Epithelial cell of esophagus (primary cell): Measurements from ENCODE around the gene PUS1.

Experiments used
- DNase-seq: peaks from one replicate; pipeline ENCODE4 v3.0.0; 2010; ENCODE audit warnings: low read depth
- H3K4me3 ChIP-seq: 2 replicates; pipeline ENCODE4 v1.5.1; 2011; ENCODE audit warnings: mild to moderate bottlenecking, low read length, control low read depth
- TF ChIP-seq, protein P1 (sequence below): IDR thresholded peaks from 2 replicates; pipeline ENCODE4 v1.5.1; 2011; ENCODE audit warnings: low read depth, mild to moderate bottlenecking, low read length, control low read depth, inconsistent platforms; ENCODE audit not compliant: insufficient read depth; ENCODE audit errors: missing control alignments

The PUS1 gene

DNA sequence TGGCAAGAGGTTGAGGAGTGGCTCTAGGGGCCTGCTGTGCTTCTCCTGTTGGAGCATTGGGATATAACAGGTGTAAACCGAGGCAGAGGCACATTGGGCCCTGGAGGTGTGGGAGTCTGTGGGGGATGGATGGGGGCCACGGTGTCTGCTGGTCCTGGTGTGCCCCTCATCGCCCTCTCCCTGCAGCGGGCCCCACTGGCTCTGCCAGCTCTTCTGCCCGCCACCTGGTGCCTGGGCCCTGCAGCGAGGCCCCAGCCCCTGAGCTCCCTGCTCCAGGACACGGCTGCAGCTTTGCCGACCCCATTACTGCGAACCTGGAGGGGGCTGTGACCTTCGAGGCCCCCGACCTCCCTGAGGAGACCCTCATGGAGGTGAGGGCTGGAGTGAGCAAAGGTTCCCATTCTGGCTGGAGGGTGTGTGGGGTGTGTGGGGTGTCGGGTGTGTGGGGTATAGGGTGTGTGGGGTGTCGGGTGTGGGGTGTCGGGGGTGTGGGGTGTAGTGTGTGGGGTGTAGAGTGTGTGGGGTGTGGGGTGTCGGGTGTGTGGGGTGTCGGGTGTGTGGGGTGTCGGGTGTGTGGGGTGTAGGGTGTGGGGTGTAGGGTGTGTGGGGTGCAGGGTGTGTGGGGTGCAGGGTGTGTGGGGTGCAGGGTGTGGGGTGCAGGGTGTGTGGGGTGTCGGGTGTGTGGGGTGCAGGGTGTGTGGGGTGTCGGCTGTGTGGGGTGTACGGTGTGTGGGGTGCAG lies 10.6 kb upstream of the PUS1 start:
- DNase-seq: no peak
- TF ChIP-seq, protein P1, sequence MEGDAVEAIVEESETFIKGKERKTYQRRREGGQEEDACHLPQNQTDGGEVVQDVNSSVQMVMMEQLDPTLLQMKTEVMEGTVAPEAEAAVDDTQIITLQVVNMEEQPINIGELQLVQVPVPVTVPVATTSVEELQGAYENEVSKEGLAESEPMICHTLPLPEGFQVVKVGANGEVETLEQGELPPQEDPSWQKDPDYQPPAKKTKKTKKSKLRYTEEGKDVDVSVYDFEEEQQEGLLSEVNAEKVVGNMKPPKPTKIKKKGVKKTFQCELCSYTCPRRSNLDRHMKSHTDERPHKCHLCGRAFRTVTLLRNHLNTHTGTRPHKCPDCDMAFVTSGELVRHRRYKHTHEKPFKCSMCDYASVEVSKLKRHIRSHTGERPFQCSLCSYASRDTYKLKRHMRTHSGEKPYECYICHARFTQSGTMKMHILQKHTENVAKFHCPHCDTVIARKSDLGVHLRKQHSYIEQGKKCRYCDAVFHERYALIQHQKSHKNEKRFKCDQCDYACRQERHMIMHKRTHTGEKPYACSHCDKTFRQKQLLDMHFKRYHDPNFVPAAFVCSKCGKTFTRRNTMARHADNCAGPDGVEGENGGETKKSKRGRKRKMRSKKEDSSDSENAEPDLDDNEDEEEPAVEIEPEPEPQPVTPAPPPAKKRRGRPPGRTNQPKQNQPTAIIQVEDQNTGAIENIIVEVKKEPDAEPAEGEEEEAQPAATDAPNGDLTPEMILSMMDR: no peak
- no peak overlapping the region for H3K4me3 ChIP-seq

DNA sequence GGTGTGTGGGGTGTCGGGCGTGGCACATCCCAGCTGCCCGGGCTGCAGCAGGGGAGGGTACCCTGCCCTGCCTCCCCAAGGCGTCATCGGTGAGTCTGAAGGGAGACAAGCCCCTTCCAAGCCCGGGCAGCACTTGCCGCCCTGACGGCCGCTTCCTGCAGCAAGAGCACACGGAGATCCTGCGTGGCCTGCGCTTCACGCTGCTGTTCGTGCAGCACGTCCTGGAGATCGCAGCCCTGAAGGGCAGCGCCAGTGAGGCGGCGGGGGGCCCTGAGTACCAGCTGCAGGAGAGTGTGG lies 10.1 kb upstream of the PUS1 start:
- DNase-seq: no peak

DNA sequence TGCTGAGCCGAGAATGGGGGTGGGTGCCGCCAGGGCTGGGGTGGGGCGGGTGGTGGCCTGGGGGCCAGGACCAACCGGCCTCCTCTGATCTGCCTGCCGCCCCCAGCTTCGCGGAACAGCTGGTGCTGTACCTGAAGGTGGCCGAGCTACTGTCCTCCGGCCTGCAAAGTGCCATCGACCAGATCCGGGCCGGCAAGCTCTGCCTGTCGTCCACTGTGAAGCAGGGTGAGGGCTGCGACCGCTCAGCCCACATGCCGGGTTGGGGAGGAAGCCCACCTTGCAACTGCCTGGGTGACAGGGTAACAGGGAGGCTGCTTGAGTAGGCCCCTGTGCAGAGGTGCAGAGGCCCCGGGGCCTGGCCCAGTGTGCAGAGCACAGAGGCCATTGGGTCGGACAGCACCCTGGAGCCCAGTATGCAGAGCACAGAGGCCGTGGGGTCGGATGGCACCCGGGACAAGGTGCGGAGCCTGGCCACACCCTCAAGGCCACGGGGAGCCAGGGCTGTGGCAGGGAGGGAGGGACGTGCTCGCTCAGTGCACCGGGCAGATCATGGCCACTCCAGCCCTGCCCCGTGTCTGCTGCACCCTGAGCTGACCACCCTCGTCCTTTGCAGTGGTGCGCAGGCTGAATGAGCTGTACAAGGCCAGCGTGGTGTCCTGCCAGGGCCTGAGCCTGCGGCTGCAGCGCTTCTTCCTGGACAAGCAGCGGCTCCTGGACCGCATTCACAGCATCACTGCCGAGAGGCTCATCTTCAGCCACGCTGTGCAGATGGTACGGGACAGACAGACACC lies 9.5 kb upstream of the PUS1 start:
- no peak overlapping the region for H3K4me3 ChIP-seq
- TF ChIP-seq, protein P1: no peak
- no peak for DNase-seq

More for the DNA sequence above, 10.1 kb upstream of the PUS1 start:
- H3K4me3 ChIP-seq: no peak overlapping the region
- TF ChIP-seq, protein P1: no peak

DNA sequence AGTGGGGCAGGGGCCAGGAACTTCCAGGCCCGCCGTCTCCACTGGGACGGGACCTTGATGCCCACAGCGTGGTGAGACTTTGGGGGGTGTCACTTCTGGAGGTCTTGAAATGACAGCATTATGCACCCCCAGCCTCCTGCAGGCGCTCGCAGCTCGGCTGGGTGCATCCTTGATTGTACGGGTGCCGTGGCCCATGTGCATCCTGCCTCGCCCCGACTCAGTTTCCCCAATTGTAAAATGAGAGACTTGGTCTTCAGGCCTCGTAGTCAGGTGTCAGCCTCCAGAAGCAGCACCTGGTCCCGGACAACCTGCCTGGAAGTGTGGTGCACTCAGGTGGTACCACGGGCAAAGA lies 8.9 kb upstream of the PUS1 start:
- TF ChIP-seq, protein P1: no peak
- DNase-seq: no peak
- H3K4me3 ChIP-seq: no peak overlapping the region

DNA sequence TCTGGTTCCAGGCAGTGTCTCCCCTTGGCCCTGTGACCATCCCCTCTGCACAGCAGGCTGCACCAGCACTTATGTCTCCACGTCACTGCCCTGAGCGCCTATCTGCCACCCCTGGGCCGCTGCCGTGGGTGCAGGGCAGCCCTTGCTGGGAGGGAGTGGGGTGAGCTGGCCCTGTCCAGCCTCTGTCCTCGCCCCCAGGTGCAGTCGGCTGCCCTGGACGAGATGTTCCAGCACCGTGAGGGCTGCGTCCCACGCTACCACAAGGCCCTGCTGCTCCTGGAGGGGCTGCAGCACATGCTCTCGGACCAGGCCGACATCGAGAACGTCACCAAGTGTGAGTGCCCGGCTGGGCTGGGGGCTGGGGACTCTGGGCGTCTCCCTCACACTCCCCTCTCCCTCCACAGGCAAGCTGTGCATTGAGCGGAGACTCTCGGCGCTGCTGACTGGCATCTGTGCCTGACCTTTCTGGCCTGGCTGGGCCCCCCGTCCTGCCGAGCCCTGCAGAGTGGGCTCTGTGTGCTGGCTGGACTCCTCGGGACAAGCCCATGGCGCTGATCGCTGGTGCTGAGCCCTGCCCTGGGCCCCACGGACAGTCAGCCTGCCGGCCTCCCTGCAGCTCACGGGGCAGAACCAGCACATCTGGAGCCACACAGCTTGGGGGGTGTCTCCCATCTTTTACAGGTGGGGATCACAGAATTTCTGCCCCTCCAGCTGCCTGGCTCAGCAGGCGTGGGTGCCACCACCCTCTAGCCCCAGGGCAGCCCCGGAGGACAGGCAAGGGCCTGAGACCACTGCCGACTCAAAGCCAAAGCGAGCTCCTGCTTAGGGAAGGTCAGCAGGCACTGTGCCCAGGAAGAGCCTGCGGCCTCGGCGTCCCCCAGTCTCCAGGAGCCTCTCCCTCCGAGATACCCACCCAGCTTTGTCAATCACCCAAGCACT lies 7.9 kb upstream of the PUS1 start:
- TF ChIP-seq, protein P1: no peak
- no peak for DNase-seq
- H3K4me3 ChIP-seq: no peak overlapping the region

DNA sequence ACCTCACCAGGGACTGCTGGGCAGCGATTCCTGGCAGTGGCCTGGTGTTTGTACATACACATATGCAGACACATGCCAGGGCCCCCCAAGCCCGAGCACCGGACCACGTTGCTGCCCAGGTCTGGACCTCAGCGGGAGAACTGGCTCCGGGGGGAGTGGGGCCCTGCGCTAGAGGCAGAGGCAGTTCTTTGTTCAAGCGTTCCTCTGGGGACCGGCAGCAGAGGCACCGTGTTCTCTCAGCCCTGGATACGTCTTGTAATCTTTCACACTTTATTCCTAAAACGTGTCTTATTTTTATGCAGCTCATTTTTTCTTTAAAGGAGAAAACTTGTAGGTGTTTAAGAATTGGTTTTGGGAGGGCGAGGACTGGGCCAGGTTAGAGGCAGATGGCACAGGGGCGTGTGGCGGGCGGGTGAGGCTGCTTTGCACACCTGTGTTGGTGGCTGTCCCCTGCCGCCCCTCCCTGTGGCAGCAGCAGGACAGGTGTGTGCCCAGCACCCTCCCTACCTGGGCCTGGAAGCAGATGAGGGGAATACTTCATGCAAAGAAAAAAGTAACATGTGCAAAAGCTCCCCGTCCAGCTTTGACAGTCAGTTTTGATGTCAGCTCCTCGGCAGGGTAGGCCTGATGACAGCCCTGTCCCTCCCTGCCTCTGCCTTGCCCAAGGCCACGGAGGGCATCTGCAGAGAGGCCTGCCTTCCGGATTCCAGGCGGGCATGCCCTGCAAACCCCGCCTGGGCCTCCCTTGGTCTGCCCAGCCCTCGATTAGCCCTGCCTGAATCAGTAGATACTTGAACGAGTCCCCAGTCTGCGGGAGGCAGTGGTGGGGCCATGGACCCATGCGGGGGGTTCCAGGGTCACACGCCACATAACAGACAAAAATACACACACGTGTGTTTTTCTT lies 7.0 kb upstream of the PUS1 start:
- no peak for DNase-seq
- TF ChIP-seq, protein P1: no peak
- no peak overlapping the region for H3K4me3 ChIP-seq
